GM18520 (cell line): ENCODE measurements around the gene RHBDD1.

Experiments
- ATAC-seq: cut with Tn5 transposase; IDR thresholded peaks from one replicate; pipeline ENCODE4 v1.9.1; 2021; ENCODE audit not compliant: unreplicated experiment

RHBDD1 gene

GRCh38 chr2:226981791-226982326 is 146.0 kb downstream of the RHBDD1 start:
- ATAC-seq: no peak

- no peak for ATAC-seq
These were observed 148.3 kb downstream of the RHBDD1 start for GRCh38 chr2:226983895-226984749.

GRCh38 chr2:226984750-226985582 is 149.1 kb downstream of the RHBDD1 start:
- ATAC-seq: peak; percentile 93

- ATAC-seq: no peak
These were observed 149.7 kb downstream of the RHBDD1 start for GRCh38 chr2:226985583-226985946.

- no peak for ATAC-seq
These were observed 155.8 kb downstream of the RHBDD1 start for GRCh38 chr2:226991663-226992062.

- no peak for ATAC-seq
These were observed 157.3 kb downstream of the RHBDD1 start for GRCh38 chr2:226993171-226993570.

GRCh38 chr2:226994775-226995174 is 158.9 kb downstream of the RHBDD1 start:
- no peak for ATAC-seq

- ATAC-seq: no peak
These were observed 159.8 kb downstream of the RHBDD1 start for GRCh38 chr2:226995625-226996041.

- no peak for ATAC-seq
These were observed 163.8 kb downstream of the RHBDD1 start for GRCh38 chr2:226999661-227000060.

GRCh38 chr2:227000123-227000522 is 164.3 kb downstream of the RHBDD1 start:
- no peak for ATAC-seq

- ATAC-seq: no peak
These were observed 168.6 kb downstream of the RHBDD1 start for GRCh38 chr2:227004482-227004881.

GRCh38 chr2:227006189-227006897 is 170.5 kb downstream of the RHBDD1 start:
- no peak for ATAC-seq

GRCh38 chr2:227007148-227007547 is 171.3 kb downstream of the RHBDD1 start:
- ATAC-seq: no peak

- ATAC-seq: no peak
These were observed 172.1 kb downstream of the RHBDD1 start for GRCh38 chr2:227007940-227008339.

GRCh38 chr2:227010433-227010832 is 174.6 kb downstream of the RHBDD1 start:
- ATAC-seq: no peak

- no peak for ATAC-seq
These were observed 177.5 kb downstream of the RHBDD1 start for GRCh38 chr2:227013330-227013729.

- no peak for ATAC-seq
These were observed 178.0 kb downstream of the RHBDD1 start for GRCh38 chr2:227013881-227014280.

- ATAC-seq: no peak
These were observed 181.0 kb downstream of the RHBDD1 start for GRCh38 chr2:227016894-227017293.

GRCh38 chr2:227020416-227020815 is 184.6 kb downstream of the RHBDD1 start:
- no peak for ATAC-seq

- no peak for ATAC-seq
These were observed 186.8 kb downstream of the RHBDD1 start for GRCh38 chr2:227022608-227023007.

GRCh38 chr2:227025510-227025909 is 189.7 kb downstream of the RHBDD1 start:
- peak; percentile 88 for ATAC-seq
